GM10266 (cell line): ENCODE results near the gene GRAMD1B.
A peak's percentile ranks its signal among the peaks of the same experiment; 100 is the strongest.
"Not testable (repeated sequence)": the region's sequence is repeated elsewhere in the genome, so short reads cannot be mapped to it uniquely, and the experiment has no call there.

Source experiments
- DNase-seq: peaks from one replicate; pipeline ENCODE4 v3.0.0; 2012; ENCODE audit errors: extremely low spot score
- TF ChIP-seq, protein P1 (sequence below): IDR thresholded peaks from 2 replicates; pipeline ENCODE4 v1.5.1; 2012; ENCODE audit warnings: mild to moderate bottlenecking, low read depth; ENCODE audit not compliant: control insufficient read depth, insufficient read depth; ENCODE audit errors: missing control alignments

GRAMD1B gene

DNA sequence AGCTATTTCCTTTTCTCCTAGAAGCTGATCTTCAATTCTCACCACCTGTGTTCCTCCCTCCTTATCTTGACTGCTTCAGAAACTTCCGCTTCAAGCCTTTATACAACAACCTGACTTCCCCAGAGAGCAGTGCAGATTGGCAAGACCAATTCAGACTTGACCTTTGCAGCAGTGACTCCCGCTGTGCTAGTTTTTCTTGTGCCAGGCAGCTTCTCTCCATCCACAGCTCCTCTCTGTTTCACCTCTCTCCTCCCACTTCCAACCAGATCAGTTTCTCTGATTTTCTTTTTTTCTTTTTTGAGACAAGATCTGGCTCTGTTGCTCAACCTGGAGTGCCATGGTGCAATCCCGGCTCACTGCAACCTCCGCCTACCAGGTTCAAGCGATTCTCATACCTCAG, 74.3 kb downstream of the GRAMD1B start:
- no peak for DNase-seq
- TF ChIP-seq, protein P1, sequence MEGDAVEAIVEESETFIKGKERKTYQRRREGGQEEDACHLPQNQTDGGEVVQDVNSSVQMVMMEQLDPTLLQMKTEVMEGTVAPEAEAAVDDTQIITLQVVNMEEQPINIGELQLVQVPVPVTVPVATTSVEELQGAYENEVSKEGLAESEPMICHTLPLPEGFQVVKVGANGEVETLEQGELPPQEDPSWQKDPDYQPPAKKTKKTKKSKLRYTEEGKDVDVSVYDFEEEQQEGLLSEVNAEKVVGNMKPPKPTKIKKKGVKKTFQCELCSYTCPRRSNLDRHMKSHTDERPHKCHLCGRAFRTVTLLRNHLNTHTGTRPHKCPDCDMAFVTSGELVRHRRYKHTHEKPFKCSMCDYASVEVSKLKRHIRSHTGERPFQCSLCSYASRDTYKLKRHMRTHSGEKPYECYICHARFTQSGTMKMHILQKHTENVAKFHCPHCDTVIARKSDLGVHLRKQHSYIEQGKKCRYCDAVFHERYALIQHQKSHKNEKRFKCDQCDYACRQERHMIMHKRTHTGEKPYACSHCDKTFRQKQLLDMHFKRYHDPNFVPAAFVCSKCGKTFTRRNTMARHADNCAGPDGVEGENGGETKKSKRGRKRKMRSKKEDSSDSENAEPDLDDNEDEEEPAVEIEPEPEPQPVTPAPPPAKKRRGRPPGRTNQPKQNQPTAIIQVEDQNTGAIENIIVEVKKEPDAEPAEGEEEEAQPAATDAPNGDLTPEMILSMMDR: no peak

DNA sequence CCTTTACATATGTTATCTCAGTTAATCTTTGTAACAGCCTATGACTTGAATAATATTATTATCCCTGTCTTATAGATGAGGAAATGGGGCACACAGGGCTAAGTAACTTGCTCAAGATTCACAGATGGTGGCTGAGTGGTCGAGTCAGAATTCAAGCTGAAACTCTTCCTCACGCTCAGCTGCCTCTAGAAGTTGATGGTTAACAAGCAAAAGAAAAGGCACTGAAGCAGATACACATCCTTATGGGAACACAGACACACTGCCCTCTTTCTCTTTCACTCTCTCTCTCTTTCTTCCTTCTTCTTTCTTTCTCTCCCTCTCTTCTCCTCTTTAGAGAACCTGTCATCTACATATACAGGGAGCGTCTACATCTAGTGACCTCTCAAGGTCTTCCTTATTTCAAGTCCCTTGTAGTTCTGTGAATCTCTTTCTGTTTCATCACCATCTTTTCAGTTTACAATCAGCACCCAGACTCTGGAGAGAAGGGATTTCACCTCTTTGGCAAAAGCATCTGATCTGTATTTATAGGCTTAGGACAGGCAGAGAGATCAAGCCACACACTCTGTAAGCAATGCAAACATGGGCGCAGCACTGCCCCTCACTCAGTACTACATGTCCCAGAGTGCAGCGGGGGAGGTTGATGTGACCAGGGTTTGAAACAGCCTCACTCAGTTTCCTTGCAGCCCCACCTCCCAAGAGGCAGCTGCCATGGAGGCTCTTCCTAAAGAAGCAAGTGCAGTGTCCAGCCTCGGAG, 75.7 kb downstream of the GRAMD1B start:
- TF ChIP-seq, protein P1: no peak
- DNase-seq: no peak

DNA sequence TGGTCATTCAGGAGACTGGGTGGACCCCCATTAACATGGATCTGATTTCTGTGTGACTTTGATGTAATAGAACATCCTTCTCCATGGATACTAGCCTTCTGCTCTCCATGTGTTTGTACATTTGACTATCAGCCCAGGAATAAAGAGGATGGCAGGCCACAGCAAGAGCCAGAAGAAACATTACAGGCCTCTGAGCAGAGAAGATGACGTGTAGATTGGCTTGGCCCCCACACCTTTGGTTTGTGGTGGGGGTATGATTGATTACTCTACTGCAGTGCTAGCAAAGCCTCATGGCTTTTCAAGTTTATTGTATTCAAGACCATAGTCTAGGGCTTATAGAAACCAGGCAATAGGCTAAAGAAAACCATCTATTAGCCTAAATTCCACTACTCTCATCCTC, 77.0 kb downstream of the GRAMD1B start:
- no peak for DNase-seq
- TF ChIP-seq, protein P1: no peak

DNA sequence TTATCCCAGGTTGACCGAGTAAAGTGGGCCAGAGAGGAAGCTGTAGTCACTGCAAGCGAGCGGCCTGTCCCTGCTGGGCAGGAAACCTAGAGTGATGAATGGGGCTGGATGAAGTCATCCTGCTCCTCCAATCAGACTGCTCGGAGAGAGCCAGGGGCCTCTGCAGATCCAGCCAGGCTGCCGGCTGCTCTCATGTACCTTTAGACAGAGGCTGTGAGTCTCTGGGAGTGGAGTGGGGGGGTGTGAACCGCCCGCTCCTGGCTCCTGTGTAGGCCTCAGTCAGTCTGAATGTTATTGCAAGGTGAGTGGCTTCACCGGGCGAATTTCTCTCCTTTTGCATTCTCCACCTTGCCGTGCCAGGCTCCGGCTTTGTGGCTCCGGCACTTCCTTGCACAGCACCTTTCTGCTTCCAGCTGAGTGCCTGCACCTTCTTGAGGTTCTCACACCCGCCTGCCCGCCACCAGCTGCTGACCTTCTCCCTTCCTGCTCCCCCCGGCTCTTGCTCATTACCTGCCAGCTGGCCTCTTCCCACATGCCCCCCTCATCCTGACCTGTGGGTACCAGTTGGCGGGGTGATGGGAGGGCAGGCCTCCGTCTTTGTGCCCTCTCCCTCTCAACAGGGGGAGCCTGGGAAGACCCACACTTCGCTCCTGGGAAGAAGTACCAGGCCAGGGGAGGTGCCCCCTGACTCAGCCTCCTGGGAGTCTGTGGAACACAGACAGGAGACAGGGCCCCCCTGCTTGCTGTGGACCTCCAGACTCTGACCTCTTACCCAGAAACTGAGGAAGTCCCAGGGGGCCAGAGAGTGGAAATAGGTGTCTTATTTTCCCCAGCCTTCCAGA, 79.9 kb downstream of the GRAMD1B start:
- TF ChIP-seq, protein P1: no peak
- no peak for DNase-seq

DNA sequence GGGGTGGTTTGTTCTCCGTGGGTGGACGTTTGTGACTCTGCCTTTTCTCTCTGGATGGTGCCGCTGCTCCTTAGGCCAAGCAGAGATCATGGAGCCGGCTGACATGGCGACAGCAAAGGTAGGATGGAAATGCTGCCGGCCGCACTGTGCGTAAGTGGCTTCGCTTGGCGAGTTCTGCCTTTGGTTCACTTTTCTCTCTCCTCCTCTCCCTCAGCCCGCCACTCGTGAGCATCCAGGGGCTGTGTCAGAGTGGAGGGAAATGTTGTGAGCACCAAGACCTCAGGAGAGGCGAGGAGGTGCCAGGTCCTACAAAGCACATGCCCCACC, 80.5 kb downstream of the GRAMD1B start:
- DNase-seq: no peak

DNA sequence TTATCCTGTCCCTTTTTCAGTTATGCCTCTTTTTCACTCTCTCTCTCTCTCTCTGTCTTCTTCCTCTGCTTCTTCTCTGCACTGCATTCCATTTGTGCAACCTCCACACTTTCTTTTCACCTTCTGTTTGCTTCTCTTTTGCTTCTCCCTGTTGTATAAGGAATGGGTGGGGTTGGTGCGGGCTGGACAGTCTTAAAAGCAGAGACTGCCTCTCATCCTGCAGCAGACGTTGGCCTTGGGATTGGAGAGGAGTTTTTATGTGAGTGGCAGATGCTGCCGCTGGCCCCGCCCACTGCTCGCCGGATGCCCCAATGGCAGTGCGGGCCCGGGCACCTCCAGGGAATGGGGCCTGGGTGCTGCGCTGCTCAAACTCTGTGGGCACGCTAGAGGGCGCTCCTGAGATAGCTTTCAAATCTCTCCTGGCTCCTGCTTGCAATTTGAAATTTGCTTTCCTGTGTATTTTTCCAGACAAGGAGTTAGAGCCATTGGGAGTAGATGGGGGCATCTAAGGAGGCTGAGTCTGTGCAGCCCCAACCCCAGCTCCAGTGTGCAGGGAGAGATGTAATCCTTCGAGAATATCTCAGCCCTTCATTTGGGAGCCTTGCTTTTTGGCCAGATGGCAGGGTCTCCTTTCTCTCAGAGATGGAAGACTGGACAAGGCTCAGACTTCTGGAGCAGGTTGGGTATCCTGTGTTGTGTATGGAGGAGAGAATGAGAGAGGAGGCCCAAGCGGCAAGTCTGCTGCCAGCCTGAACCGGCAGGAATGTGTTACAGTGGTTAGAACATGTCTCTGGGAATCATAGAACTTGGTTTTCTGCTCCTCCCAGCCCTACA, 81.2 kb downstream of the GRAMD1B start:
- TF ChIP-seq, protein P1: peak; percentile 91
- peak; percentile 68 for DNase-seq

More for the DNA sequence above, 80.5 kb downstream of the GRAMD1B start:
- TF ChIP-seq, protein P1: no peak

DNA sequence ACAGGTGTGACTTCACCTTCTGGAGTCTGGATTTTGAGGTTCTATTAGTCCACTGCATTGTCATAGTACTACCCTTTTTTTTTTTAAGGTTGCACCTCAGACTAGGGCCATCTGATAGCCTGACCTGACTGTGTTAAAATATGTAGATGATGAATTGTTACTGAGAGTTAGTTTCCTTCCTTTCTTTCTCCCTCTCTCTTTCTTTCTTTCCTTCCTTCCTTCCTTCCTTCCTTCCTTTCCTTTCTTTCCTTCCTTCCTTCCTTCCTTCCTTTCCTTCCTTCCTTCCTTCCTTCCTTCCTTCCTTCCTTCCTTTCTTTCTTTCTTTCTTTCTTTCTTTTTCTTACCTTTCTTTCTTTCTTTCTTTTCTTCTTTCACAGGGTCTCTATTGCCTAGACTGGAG, 83.2 kb downstream of the GRAMD1B start:
- DNase-seq: not testable (repeated sequence)
